HFF-Myc (cell line): ENCODE results near the gene ECT2.
"Not testable (repeated sequence)": the region's sequence is repeated elsewhere in the genome, so short reads cannot be mapped to it uniquely, and the experiment has no call there.

ENCODE experiments used
- DNase-seq: peaks from one replicate; pipeline ENCODE4 v3.0.0-alpha.2; 2011; ENCODE audit warnings: low read depth; ENCODE audit errors: extremely low read depth
- H3K4me3 ChIP-seq: replicated peaks from 2 replicates; pipeline ENCODE4 v1.5.1; 2011; ENCODE audit warnings: low read depth, mild to moderate bottlenecking, control low read depth, low read length
- CTCF ChIP-seq: IDR thresholded peaks from 2 replicates; pipeline ENCODE4 v1.5.1; 2012; ENCODE audit warnings: mild to moderate bottlenecking, low read depth, low read length, control low read depth; ENCODE audit errors: missing control alignments

Gene ECT2

GRCh38 chr3:172816281-172816680 is 65.8 kb downstream of the ECT2 start:
- TF ChIP-seq CTCF, result no peak
- DNase-seq, result no peak
- H3K4me3 ChIP-seq, result no peak overlapping the region

GRCh38 chr3:172816968-172817367 is 66.4 kb downstream of the ECT2 start:
- no peak for TF ChIP-seq CTCF
- H3K4me3 ChIP-seq, result no peak overlapping the region
- no peak for DNase-seq

DNA sequence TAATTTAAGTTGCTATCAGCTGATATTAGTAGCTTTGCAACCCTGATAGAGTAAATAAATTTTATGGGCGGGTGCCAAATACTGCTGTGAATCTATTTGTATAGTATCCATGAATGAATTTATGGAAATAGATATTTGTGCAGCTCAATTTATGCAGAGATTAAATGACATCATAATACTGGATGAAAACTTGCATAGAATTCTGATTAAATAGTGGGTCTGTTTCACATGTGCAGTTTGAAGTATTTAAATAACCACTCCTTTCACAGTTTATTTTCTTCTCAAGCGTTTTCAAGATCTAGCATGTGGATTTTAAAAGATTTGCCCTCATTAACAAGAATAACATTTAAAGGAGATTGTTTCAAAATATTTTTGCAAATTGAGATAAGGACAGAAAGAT is 70.0 kb downstream of the ECT2 start:
- TF ChIP-seq CTCF, result no peak
- H3K4me3 ChIP-seq, result no peak overlapping the region

GRCh38 chr3:172824229-172824628 is 73.7 kb downstream of the ECT2 start:
- no peak for DNase-seq
- no peak for TF ChIP-seq CTCF
- H3K4me3 ChIP-seq, result no peak overlapping the region

More for the DNA sequence above, 70.0 kb downstream of the ECT2 start:
- DNase-seq, result no peak

DNA sequence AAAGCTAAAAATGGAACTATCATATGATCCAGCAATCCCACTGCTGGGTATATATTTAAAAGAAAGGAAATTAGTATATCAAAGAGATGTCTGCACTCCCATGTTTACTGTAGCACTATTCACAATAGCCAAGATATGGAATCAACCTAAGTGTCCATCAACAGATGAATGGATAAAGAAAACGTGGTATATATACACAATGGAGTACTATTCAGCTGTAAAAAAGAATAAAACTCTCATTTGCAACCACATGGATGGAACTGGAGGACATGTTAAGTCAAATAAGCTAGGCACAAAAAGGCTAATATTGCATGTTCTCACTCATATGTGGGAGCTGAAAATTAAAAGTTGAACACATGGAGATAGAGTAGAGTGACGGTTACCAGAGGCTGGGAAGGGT is 76.7 kb downstream of the ECT2 start:
- not testable (repeated sequence) for H3K4me3 ChIP-seq, DNase-seq

- no peak overlapping the region for H3K4me3 ChIP-seq
- DNase-seq, result no peak
- no peak for TF ChIP-seq CTCF
These were observed 82.5 kb downstream of the ECT2 start for GRCh38 chr3:172832983-172833382.

- H3K4me3 ChIP-seq, result no peak overlapping the region
- peak; percentile 69 for TF ChIP-seq CTCF
- DNase-seq, result peak; percentile 49
These were observed 86.0 kb downstream of the ECT2 start for GRCh38 chr3:172836390-172836997.
